NB4 (cell line): ENCODE results near the gene CACNG5.
"Not testable (repeated sequence)": the region's sequence is repeated elsewhere in the genome, so short reads cannot be mapped to it uniquely, and the experiment has no call there.

Experiments
- DNase-seq: peaks from one replicate; pipeline ENCODE4 v3.0.0; 2010; ENCODE audit warnings: low read depth
- H3K4me3 ChIP-seq: one replicate; pipeline ENCODE4 v1.5.1; 2011; ENCODE audit warnings: mild to moderate bottlenecking, low read depth, low read length, moderate library complexity
- MYC ChIP-seq: IDR thresholded peaks from 2 replicates; pipeline ENCODE4 v1.6.1; 2011; ENCODE audit warnings: low read depth, low read length
- POLR2A ChIP-seq: IDR thresholded peaks from 2 replicates; pipeline ENCODE4 v1.6.1; 2011; ENCODE audit warnings: mild to moderate bottlenecking; ENCODE audit not compliant: insufficient read length; ENCODE audit errors: extremely low read depth
- TF ChIP-seq, protein P1 (sequence below): IDR thresholded peaks from 2 replicates; pipeline ENCODE4 v1.6.1; 2011; ENCODE audit warnings: low read depth, low read length
- TF ChIP-seq, protein P2 (sequence below): IDR thresholded peaks from one replicate; pipeline ENCODE4 v1.5.1; 2012; ENCODE audit warnings: low read depth, low read length

Gene CACNG5

DNA sequence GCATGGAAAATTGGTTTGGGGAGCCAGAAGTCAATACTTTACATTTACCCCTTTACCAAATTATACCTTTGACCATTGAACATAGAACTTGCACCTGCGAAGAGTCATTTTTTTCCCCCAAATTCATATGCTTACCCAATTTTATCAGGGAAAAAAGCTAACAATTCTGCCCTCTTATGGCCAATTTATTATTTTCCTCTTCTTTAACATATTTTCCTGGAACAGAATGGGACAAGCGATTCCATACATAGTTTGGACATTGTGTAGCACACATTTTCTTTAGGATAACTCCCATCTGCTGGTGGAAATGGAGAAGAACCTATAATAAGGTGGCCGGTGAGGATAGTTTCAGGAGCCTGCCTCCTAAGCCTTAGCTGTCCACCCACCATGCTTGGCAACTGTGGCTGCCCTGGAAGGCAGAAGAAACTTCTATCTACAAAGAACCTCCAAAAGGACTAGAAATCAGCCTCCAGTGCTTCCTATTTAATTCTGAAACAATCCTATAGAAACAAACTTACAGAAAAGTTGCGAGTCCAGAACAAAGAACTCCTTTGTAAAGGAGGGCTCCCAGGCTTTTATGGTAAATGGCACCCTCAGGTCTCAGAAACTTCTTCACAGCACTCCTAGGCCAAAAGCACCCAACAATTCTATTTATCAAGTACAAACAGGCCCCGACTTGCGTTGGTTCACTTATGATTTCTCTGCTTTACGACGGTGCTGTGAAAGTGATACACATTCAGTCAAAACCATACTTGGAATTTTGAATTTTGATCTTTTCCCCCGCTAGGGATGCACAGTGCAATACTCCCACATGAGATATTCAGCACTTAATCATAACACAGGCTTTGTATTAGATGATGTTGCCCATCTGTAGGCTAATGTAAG lies 65.5 kb downstream of the CACNG5 start:
- H3K4me3 ChIP-seq = no peak overlapping the region
- TF ChIP-seq MYC = no peak
- TF ChIP-seq, protein P1, sequence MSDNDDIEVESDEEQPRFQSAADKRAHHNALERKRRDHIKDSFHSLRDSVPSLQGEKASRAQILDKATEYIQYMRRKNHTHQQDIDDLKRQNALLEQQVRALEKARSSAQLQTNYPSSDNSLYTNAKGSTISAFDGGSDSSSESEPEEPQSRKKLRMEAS = no peak
- TF ChIP-seq POLR2A = no peak
- TF ChIP-seq, protein P2, sequence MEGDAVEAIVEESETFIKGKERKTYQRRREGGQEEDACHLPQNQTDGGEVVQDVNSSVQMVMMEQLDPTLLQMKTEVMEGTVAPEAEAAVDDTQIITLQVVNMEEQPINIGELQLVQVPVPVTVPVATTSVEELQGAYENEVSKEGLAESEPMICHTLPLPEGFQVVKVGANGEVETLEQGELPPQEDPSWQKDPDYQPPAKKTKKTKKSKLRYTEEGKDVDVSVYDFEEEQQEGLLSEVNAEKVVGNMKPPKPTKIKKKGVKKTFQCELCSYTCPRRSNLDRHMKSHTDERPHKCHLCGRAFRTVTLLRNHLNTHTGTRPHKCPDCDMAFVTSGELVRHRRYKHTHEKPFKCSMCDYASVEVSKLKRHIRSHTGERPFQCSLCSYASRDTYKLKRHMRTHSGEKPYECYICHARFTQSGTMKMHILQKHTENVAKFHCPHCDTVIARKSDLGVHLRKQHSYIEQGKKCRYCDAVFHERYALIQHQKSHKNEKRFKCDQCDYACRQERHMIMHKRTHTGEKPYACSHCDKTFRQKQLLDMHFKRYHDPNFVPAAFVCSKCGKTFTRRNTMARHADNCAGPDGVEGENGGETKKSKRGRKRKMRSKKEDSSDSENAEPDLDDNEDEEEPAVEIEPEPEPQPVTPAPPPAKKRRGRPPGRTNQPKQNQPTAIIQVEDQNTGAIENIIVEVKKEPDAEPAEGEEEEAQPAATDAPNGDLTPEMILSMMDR = no peak
- DNase-seq = no peak

DNA sequence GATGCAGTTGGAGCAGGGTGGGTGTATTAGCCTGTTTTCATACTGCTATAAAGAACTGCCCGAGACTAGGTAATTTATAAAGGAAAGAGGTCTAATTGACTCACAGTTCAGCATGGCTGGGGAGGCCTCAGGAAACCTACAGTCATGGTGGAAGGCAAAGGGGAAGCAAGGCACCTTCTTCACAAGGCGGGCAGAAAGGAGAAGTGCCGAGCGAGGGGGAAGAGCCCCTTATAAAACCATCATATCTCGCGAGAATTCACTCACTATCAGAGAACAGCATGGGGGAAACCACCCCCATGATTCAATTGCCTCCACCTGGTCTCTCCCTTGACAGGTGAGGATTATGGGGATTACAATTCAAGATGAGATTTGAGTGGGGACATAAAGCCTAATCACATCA lies 68.4 kb downstream of the CACNG5 start:
- not testable (repeated sequence) for H3K4me3 ChIP-seq
- peak; percentile 59 for DNase-seq

DNA sequence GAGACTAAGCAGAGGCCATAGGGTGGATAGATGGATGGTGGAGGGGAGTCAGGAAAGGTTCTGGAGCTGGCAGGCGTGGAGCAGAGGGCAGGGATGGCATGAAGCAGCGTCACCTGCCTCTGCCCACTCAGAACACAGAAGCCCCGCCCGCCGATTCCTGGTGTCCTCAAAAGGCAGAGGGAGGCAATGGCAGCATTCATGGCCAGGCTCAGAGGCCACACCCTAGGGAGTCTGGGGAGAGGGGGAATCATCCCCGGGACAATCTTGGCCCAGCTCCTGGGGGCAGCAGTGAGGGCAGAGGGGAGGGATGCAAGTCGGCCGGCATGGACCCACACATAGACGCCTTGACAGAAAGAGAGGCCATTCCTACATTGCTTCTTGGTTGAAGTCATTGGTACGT lies 68.9 kb downstream of the CACNG5 start:
- DNase-seq = no peak
- TF ChIP-seq, protein P1 = no peak
- no peak for TF ChIP-seq POLR2A
- TF ChIP-seq, protein P2 = no peak
- no peak for TF ChIP-seq MYC
- no peak overlapping the region for H3K4me3 ChIP-seq

DNA sequence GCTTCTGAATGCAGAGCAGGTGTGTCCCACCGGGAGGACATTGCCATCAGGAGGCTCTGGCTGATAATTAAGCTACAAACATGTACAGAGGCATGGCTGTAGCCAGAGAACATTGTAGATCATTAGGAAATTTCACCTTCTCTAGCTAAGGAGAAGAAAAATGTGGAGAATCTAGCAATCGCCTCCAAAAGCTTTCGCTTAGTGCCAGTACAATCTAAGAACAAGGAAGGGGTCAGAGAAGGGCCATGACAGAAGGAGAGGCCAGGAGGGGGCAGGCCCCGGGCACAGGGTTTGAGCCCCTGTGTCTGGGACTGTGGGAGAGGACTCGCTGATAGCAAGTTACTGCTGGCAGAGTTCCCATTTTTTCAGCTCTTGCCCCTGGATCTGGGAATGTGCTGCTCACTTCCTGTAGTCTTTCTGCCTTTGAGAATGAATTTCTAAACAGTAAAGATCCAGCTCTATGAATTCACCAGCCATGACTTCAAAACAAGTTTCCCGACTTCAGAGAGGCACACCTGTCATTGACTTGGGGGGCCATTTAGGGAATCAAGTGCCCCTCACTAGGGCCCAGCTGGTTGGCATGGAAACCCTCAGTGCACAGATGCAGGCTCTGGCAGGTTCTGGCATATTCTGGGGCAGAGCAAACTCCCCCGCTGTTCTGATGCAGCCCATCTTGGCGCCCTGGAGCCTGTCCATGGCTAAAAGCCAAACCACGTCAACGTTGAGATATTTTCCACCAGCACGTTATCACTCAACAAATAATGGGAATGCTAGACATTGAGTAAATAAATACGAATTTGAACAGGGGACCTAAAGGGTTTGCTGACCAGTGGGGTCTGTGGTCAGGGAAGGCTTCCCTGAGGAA lies 70.1 kb downstream of the CACNG5 start:
- H3K4me3 ChIP-seq = no peak overlapping the region
- no peak for TF ChIP-seq POLR2A
- DNase-seq = no peak

DNA sequence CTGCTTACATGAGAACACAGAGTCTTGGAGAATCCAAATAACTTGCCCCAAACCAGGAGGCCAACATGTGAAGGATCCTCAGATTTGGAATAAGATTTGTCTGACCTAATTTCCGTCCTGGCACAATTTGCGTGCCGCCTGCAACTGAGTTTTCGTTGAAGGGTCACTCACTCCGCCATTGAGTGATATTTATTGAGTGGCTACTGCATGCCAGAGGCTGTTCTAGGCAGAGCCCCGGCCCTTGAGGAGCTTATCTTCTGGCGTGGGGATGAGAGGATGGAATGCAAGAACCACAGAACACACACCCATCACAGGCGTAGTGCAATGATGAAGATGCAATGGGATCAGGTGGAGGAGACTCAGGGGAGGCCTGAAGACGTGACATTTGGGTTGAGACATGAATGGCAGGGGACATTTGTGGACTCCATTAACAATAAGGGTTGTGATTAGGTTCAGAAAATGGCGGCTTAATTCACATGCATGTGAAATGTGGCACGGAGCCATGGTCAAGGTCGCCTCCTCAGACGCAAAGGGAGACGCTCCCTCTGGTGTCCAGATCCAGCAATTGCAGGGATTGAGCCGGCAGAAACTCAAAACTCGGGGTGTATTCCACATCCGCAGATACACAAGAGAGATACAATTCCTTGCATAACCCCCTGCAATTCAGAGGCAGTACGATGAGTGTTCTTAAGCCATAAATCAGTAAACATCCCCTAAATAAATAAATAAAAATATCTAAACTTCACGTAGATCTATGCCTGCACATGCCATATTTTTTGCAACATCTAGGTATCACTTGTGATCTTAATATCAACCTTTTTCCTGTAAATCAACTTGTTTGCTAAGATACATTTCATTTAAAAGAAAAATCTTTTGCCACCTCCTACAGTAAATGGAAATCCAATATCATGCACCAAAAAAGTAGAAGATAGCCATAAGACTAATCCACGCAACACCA lies 71.7 kb downstream of the CACNG5 start:
- TF ChIP-seq MYC = no peak
- TF ChIP-seq, protein P2 = peak; percentile 92
- DNase-seq = peak; percentile 74
- H3K4me3 ChIP-seq = no peak overlapping the region

DNA sequence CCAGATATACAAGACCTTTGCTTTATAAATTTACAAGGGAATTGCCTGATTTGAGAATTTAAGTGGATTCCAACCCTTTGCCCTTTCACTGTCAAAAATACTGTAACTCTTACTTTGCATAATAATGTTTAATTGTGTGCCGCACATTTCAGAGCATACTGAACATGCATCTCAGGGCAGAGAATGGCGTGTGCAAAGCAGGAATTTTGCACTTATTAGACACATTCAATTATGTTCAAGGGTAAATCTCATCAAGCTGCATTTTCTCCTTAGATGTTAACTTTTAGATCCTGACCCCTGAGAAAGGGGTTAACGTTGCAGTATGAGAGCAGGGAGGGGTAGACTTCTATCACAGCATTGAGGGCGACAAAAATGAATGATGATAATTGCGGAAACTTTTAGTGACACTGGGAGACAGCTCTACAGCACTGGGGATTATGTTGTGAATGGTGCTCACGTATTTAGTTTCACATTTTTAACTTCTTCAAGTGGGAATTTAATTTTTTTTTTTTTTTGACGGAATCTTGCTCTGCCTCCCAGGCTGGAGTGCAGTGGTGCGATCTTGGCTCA lies 75.0 kb downstream of the CACNG5 start:
- H3K4me3 ChIP-seq = no peak overlapping the region
- DNase-seq = no peak
- TF ChIP-seq POLR2A (no peak), MYC (no peak)
- TF ChIP-seq, protein P1 = no peak
- TF ChIP-seq, protein P2 = no peak
